HCT116 (cell line): ENCODE measurements around the gene FIBCD1.

Experiments
- CTCF ChIP-seq, 3 experiments: fragments of 200-600 bp in 1 of 3; sonication (generic) in 1 of 3; IDR thresholded peaks in 2 of 3; conservative IDR thresholded peaks in 1 of 3; 2 replicates each; pipeline ENCODE4 v1.5.1; 2012 to 2017; ENCODE audit warnings: low read depth in 2 of 3, low read length in 2 of 3, antibody characterized with exemption in 1 of 3, borderline replicate concordance in 1 of 3, control low read depth in 1 of 3, mild to moderate bottlenecking in 1 of 3, mixed read lengths in 1 of 3, mixed run types in 1 of 3, moderate library complexity in 1 of 3; ENCODE audit not compliant: insufficient read depth in 1 of 3
- EZH2 ChIP-seq: fragments of 200-600 bp; sonication (generic); IDR thresholded peaks from 2 replicates; pipeline ENCODE4 v1.6.1; 2017; ENCODE audit warnings: antibody characterized with exemption, mixed run types
- JUND ChIP-seq: IDR thresholded peaks from 2 replicates; pipeline ENCODE4 v1.6.1; 2012
- MAX ChIP-seq: IDR thresholded peaks from 2 replicates; pipeline ENCODE4 v1.6.1; 2012
- POLR2A ChIP-seq: IDR thresholded peaks from 2 replicates; pipeline ENCODE4 v1.7.0; 2011; ENCODE audit warnings: borderline replicate concordance; ENCODE audit not compliant: insufficient read depth, insufficient read length; ENCODE audit errors: extremely low read depth
- POLR2AphosphoS5 ChIP-seq: IDR thresholded peaks from 2 replicates; pipeline ENCODE4 v1.6.1; 2011; ENCODE audit warnings: mild to moderate bottlenecking, low read depth, low read length, moderate library complexity
- REST ChIP-seq: IDR thresholded peaks from 2 replicates; pipeline ENCODE4 v1.6.1; 2012; ENCODE audit warnings: low read depth
- SIN3A ChIP-seq: IDR thresholded peaks from 2 replicates; pipeline ENCODE4 v1.6.1; 2012; ENCODE audit warnings: low read depth
- ZBTB33 ChIP-seq: IDR thresholded peaks from 2 replicates; pipeline ENCODE4 v1.6.1; 2011; ENCODE audit warnings: mild to moderate bottlenecking, low read length, moderate library complexity; ENCODE audit not compliant: insufficient replicate concordance; ENCODE audit errors: extremely low read depth

- no peak for TF ChIP-seq MAX
- no peak for TF ChIP-seq CTCF (IDR thresholded peaks at IDR 0.05 in 2 of 3, conservative IDR thresholded peaks at IDR 0.05 in 1 of 3; ENCODE audit: borderline replicate concordance in 1 of 3, insufficient read depth in 1 of 3, low read depth in 2 of 3, low read length in 2 of 3)
- TF ChIP-seq EZH2, result no peak
- TF ChIP-seq JUND, result no peak
- TF ChIP-seq ZBTB33, result no peak
- TF ChIP-seq SIN3A, result no peak
- no peak for TF ChIP-seq POLR2AphosphoS5
- TF ChIP-seq REST, result no peak
- TF ChIP-seq POLR2A, result no peak
These were observed 65.1 kb downstream of the FIBCD1 start for GRCh38 chr9:130873966-130874365.
